KMS-11 (cell line): Measurements from ENCODE around the gene CYP11A1.
A peak's percentile ranks its signal among the peaks of the same experiment; 100 is the strongest.

Source experiments
- H2AFZ ChIP-seq: fragments of 200-600 bp; sonication (generic); 2 replicates; pipeline ENCODE4 v1.6.1; 2016; ENCODE audit warnings: antibody characterized with exemption, mixed run types, low read depth
- H3K27ac ChIP-seq: fragments of 200-600 bp; sonication (generic); 2 replicates; pipeline ENCODE4 v1.6.1; 2016; ENCODE audit warnings: mild to moderate bottlenecking, mixed run types
- H3K27me3 ChIP-seq: fragments of 200-600 bp; sonication (generic); 2 replicates; pipeline ENCODE4 v1.6.1; 2017; ENCODE audit warnings: mild to moderate bottlenecking, low read depth, mixed run types, moderate library complexity; ENCODE audit not compliant: insufficient read depth
- H3K36me3 ChIP-seq: fragments of 200-600 bp; sonication (generic); 2 replicates; pipeline ENCODE4 v1.6.1; 2017; ENCODE audit warnings: mild to moderate bottlenecking, mixed run types; ENCODE audit not compliant: insufficient read depth
- H3K4me1 ChIP-seq: fragments of 200-600 bp; sonication (generic); 2 replicates; pipeline ENCODE4 v1.6.1; 2016; ENCODE audit warnings: mild to moderate bottlenecking, low read depth, mixed run types; ENCODE audit not compliant: poor library complexity, severe bottlenecking
- H3K4me2 ChIP-seq: fragments of 200-600 bp; sonication (generic); 2 replicates; pipeline ENCODE4 v1.7.0; 2016; ENCODE audit warnings: mild to moderate bottlenecking, mixed run types
- H3K4me3 ChIP-seq: fragments of 200-600 bp; sonication (generic); IDR thresholded peaks from 2 replicates; pipeline ENCODE4 v1.6.1; 2017; ENCODE audit warnings: low read depth, low read length, mixed read lengths; ENCODE audit not compliant: insufficient read depth
- H3K79me2 ChIP-seq: fragments of 200-600 bp; sonication (generic); 2 replicates; pipeline ENCODE4 v1.6.1; 2016; ENCODE audit warnings: low read depth, mixed run types; ENCODE audit not compliant: insufficient read depth
- H3K9ac ChIP-seq: fragments of 200-600 bp; sonication (generic); 2 replicates; pipeline ENCODE4 v1.6.1; 2016; ENCODE audit warnings: mild to moderate bottlenecking, mixed run types
- H4K20me1 ChIP-seq: fragments of 200-600 bp; sonication (generic); 2 replicates; pipeline ENCODE4 v1.6.1; 2016; ENCODE audit warnings: mild to moderate bottlenecking, mixed run types; ENCODE audit not compliant: insufficient read depth
- CTCF ChIP-seq: fragments of 200-600 bp; sonication (generic); conservative IDR thresholded peaks from 2 replicates; pipeline ENCODE4 v1.6.1; 2017; ENCODE audit warnings: low read depth, mild to moderate bottlenecking, antibody characterized with exemption, low read length, moderate library complexity, mixed read lengths

Gene CYP11A1

GRCh38 chr15:74304431-74304830 lies 63.0 kb downstream of the CYP11A1 start:
- H3K4me2 ChIP-seq, result no peak overlapping the region
- H2AFZ ChIP-seq, result no peak overlapping the region
- no peak for TF ChIP-seq CTCF
- no peak overlapping the region for H3K4me3 ChIP-seq
- no peak overlapping the region for H3K9ac ChIP-seq
- H3K4me1 ChIP-seq, result no peaks in the 10 kb centered on the region
- H3K79me2 ChIP-seq, result no peaks in the 10 kb centered on the region
- no peaks in the 10 kb centered on the region for H4K20me1 ChIP-seq
- no peaks in the 10 kb centered on the region for H3K36me3 ChIP-seq
- H3K27me3 ChIP-seq, result peaks cover 94% of the 10 kb centered on the region
- no peak overlapping the region for H3K27ac ChIP-seq

GRCh38 chr15:74303741-74304309 lies 63.6 kb downstream of the CYP11A1 start:
- Histone ChIP-seq H3K36me3 (no peaks in the 10 kb centered on the region), H3K27me3 (peaks cover 96% of the 10 kb centered on the region), H2AFZ (no peak overlapping the region), H4K20me1 (no peaks in the 10 kb centered on the region), H3K4me1 (no peaks in the 10 kb centered on the region), H3K27ac (no peak overlapping the region), H3K4me3 (no peak overlapping the region), H3K79me2 (no peaks in the 10 kb centered on the region), H3K9ac (no peak overlapping the region), H3K4me2 (no peak overlapping the region)
- TF ChIP-seq CTCF, result no peak

DNA sequence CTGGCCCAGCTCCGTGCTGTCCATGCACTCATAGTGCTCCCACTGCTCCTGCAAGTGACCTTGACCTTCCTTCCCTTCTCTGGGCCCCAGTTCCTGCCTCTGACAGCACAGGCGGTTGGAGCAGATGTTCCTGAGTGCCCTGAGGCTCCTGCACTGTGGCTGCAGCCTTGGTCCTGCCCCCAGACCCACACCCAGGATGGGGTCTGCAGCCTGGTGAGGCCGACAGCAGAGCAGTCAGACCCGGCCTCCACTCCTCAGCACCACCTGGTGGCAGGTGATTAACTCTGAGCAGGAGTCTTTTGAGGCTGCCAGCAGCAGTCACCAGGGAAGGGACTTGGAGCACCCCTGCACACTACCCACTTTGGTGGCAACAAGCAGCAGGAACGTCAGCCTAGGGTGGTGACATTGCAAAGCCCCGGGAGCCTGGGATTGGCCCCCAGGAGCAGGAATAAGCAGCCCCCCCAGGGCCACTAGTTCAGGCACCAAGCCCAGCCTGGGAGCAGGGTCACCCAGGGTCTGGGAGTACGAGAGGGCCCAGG lies 64.6 kb downstream of the CYP11A1 start:
- no peak overlapping the region for H3K4me3 ChIP-seq
- H3K27ac ChIP-seq, result no peak overlapping the region
- peaks cover 98% of the 10 kb centered on the region for H3K27me3 ChIP-seq
- no peak overlapping the region for H3K9ac ChIP-seq
- no peaks in the 10 kb centered on the region for H3K4me1 ChIP-seq
- H3K36me3 ChIP-seq, result no peaks in the 10 kb centered on the region
- no peak overlapping the region for H3K4me2 ChIP-seq
- no peak overlapping the region for H2AFZ ChIP-seq
- no peaks in the 10 kb centered on the region for H4K20me1 ChIP-seq
- no peaks in the 10 kb centered on the region for H3K79me2 ChIP-seq
- TF ChIP-seq CTCF, result peak; percentile 74

- no peaks in the 10 kb centered on the region for H3K4me1 ChIP-seq
Measured at GRCh38 chr15:74301583-74302361, 65.7 kb downstream of the CYP11A1 start.

More at GRCh38 chr15:74301583-74302361, 65.7 kb downstream of the CYP11A1 start:
- TF ChIP-seq CTCF, result no peak
- Histone ChIP-seq H3K79me2 (no peaks in the 10 kb centered on the region), H3K4me3 (no peak overlapping the region), H4K20me1 (no peaks in the 10 kb centered on the region), H3K9ac (no peak overlapping the region), H3K27ac (no peak overlapping the region), H3K4me2 (no peak overlapping the region), H2AFZ (no peak overlapping the region), H3K27me3 (peaks cover 99% of the 10 kb centered on the region), H3K36me3 (no peaks in the 10 kb centered on the region)
